ENCODE data around the gene PHACTR4.

PHACTR4 gene

GRCh38 chr1:28421744-28422143, 52.2 kb downstream of the PHACTR4 start:
- Histone ChIP-seq H3K4me1 (ENCODE audit: control insufficient read depth in 5 of 5, insufficient read depth in 5 of 5, low read length in 5 of 5) (peaks cover 0 to 2% (median 0%) of the 10 kb centered on the region in 5 donors), H3K36me3 (ENCODE audit: control insufficient read depth in 5 of 5, insufficient read depth in 5 of 5, low read length in 5 of 5) (no peaks in the 10 kb centered on the region), H3K27me3 (ENCODE audit: control insufficient read depth in 5 of 5, insufficient read depth in 4 of 5, low read length in 5 of 5) (no peaks in the 10 kb centered on the region), H3K9ac (ENCODE audit: low read length in 5 of 5) (no peak overlapping the region), H3K9me3 (ENCODE audit: control insufficient read depth in 5 of 5, low read length in 5 of 5) (no peaks in the 10 kb centered on the region), H3K27ac (ENCODE audit: low read depth, low read length) (no peak overlapping the region), H3K4me3 (ENCODE audit: low read depth in 1 of 5, low read length in 5 of 5) (no peak overlapping the region)

GRCh38 chr1:28426831-28427230, 57.3 kb downstream of the PHACTR4 start:
- Histone ChIP-seq H3K4me3 (ENCODE audit: low read depth in 1 of 5, low read length in 5 of 5) (no peak overlapping the region), H3K27ac (ENCODE audit: low read depth, low read length) (no peak overlapping the region), H3K27me3 (ENCODE audit: control insufficient read depth in 5 of 5, insufficient read depth in 4 of 5, low read length in 5 of 5) (no peaks in the 10 kb centered on the region)

GRCh38 chr1:28428012-28428411, 58.5 kb downstream of the PHACTR4 start:
- Histone ChIP-seq H3K27ac (ENCODE audit: low read depth, low read length) (no peak overlapping the region), H3K4me1 (ENCODE audit: control insufficient read depth in 5 of 5, insufficient read depth in 5 of 5, low read length in 5 of 5) (no peaks in the 10 kb centered on the region), H3K4me3 (ENCODE audit: low read depth in 1 of 5, low read length in 5 of 5) (no peak overlapping the region), H3K9me3 (ENCODE audit: control insufficient read depth in 5 of 5, low read length in 5 of 5) (no peaks in the 10 kb centered on the region), H3K9ac (ENCODE audit: low read length in 5 of 5) (no peak overlapping the region), H3K27me3 (ENCODE audit: control insufficient read depth in 5 of 5, insufficient read depth in 4 of 5, low read length in 5 of 5) (no peaks in the 10 kb centered on the region), H3K36me3 (ENCODE audit: control insufficient read depth in 5 of 5, insufficient read depth in 5 of 5, low read length in 5 of 5) (no peaks in the 10 kb centered on the region)

More at GRCh38 chr1:28426831-28427230, 57.3 kb downstream of the PHACTR4 start:
- H3K9me3 ChIP-seq (ENCODE audit: control insufficient read depth in 5 of 5, low read length in 5 of 5): no peaks in the 10 kb centered on the region
- H3K4me1 ChIP-seq (ENCODE audit: control insufficient read depth in 5 of 5, insufficient read depth in 5 of 5, low read length in 5 of 5): no peaks in the 10 kb centered on the region
- H3K36me3 ChIP-seq (ENCODE audit: control insufficient read depth in 5 of 5, insufficient read depth in 5 of 5, low read length in 5 of 5): no peaks in the 10 kb centered on the region
- no peak overlapping the region for H3K9ac ChIP-seq (ENCODE audit: low read length in 5 of 5)

GRCh38 chr1:28428990-28429520, 59.5 kb downstream of the PHACTR4 start:
- Histone ChIP-seq H3K4me1 (ENCODE audit: control insufficient read depth in 5 of 5, insufficient read depth in 5 of 5, low read length in 5 of 5) (no peaks in the 10 kb centered on the region), H3K36me3 (ENCODE audit: control insufficient read depth in 5 of 5, insufficient read depth in 5 of 5, low read length in 5 of 5) (no peaks in the 10 kb centered on the region), H3K27ac (ENCODE audit: low read depth, low read length) (no peak overlapping the region), H3K9ac (ENCODE audit: low read length in 5 of 5) (no peak overlapping the region), H3K9me3 (ENCODE audit: control insufficient read depth in 5 of 5, low read length in 5 of 5) (no peaks in the 10 kb centered on the region), H3K27me3 (ENCODE audit: control insufficient read depth in 5 of 5, insufficient read depth in 4 of 5, low read length in 5 of 5) (no peaks in the 10 kb centered on the region), H3K4me3 (ENCODE audit: low read depth in 1 of 5, low read length in 5 of 5) (no peak overlapping the region)

- no peak overlapping the region for H3K27ac ChIP-seq (ENCODE audit: low read depth, low read length)
- H3K4me3 ChIP-seq (ENCODE audit: low read depth in 1 of 5, low read length in 5 of 5): no peak overlapping the region
- H3K9ac ChIP-seq (ENCODE audit: low read length in 5 of 5): no peak overlapping the region
- peaks cover 1 to 16% (median 10%) of the 10 kb centered on the region in 5 donors for H3K4me1 ChIP-seq (ENCODE audit: control insufficient read depth in 5 of 5, insufficient read depth in 5 of 5, low read length in 5 of 5)
- H3K27me3 ChIP-seq (ENCODE audit: control insufficient read depth in 5 of 5, insufficient read depth in 4 of 5, low read length in 5 of 5): no peaks in the 10 kb centered on the region
- no peaks in the 10 kb centered on the region for H3K36me3 ChIP-seq (ENCODE audit: control insufficient read depth in 5 of 5, insufficient read depth in 5 of 5, low read length in 5 of 5)
- no peaks in the 10 kb centered on the region for H3K9me3 ChIP-seq (ENCODE audit: control insufficient read depth in 5 of 5, low read length in 5 of 5)
These were observed 66.8 kb downstream of the PHACTR4 start for GRCh38 chr1:28436211-28436769.

- H3K36me3 ChIP-seq (ENCODE audit: control insufficient read depth in 5 of 5, insufficient read depth in 5 of 5, low read length in 5 of 5): no peaks in the 10 kb centered on the region
- H3K9ac ChIP-seq (ENCODE audit: low read length in 5 of 5): peak overlapping the region in 3 of 5 donors; percentile 15 to 70 (median 25)
- peak overlapping the region; percentile 57 for H3K27ac ChIP-seq (ENCODE audit: low read depth, low read length)
- H3K4me1 ChIP-seq (ENCODE audit: control insufficient read depth in 5 of 5, insufficient read depth in 5 of 5, low read length in 5 of 5): peaks cover 1 to 16% (median 10%) of the 10 kb centered on the region in 5 donors
- H3K4me3 ChIP-seq (ENCODE audit: low read depth in 1 of 5, low read length in 5 of 5): peak overlapping the region in 3 of 5 donors; percentile 51 to 56 (median 56)
- no peaks in the 10 kb centered on the region for H3K27me3 ChIP-seq (ENCODE audit: control insufficient read depth in 5 of 5, insufficient read depth in 4 of 5, low read length in 5 of 5)
- no peaks in the 10 kb centered on the region for H3K9me3 ChIP-seq (ENCODE audit: control insufficient read depth in 5 of 5, low read length in 5 of 5)
These were observed 67.9 kb downstream of the PHACTR4 start for GRCh38 chr1:28437264-28437923.

GRCh38 chr1:28437924-28438699, 68.6 kb downstream of the PHACTR4 start:
- peak overlapping the region in 4 of 5 donors; percentile 6 to 70 (median 20) for H3K9ac ChIP-seq (ENCODE audit: low read length in 5 of 5)
- H3K4me1 ChIP-seq (ENCODE audit: control insufficient read depth in 5 of 5, insufficient read depth in 5 of 5, low read length in 5 of 5): peaks cover 1 to 16% (median 10%) of the 10 kb centered on the region in 5 donors
- H3K9me3 ChIP-seq (ENCODE audit: control insufficient read depth in 5 of 5, low read length in 5 of 5): no peaks in the 10 kb centered on the region
- H3K4me3 ChIP-seq (ENCODE audit: low read depth in 1 of 5, low read length in 5 of 5): peak overlapping the region; percentile 6 to 56 (median 51)
- no peaks in the 10 kb centered on the region for H3K36me3 ChIP-seq (ENCODE audit: control insufficient read depth in 5 of 5, insufficient read depth in 5 of 5, low read length in 5 of 5)
- H3K27me3 ChIP-seq (ENCODE audit: control insufficient read depth in 5 of 5, insufficient read depth in 4 of 5, low read length in 5 of 5): no peaks in the 10 kb centered on the region
- H3K27ac ChIP-seq (ENCODE audit: low read depth, low read length): peak overlapping the region; percentile 57

GRCh38 chr1:28439320-28439719, 69.8 kb downstream of the PHACTR4 start:
- H3K9ac ChIP-seq (ENCODE audit: low read length in 5 of 5): no peak overlapping the region
- no peak overlapping the region for H3K27ac ChIP-seq (ENCODE audit: low read depth, low read length)
- H3K36me3 ChIP-seq (ENCODE audit: control insufficient read depth in 5 of 5, insufficient read depth in 5 of 5, low read length in 5 of 5): no peaks in the 10 kb centered on the region
- no peaks in the 10 kb centered on the region for H3K9me3 ChIP-seq (ENCODE audit: control insufficient read depth in 5 of 5, low read length in 5 of 5)
- H3K4me3 ChIP-seq (ENCODE audit: low read depth in 1 of 5, low read length in 5 of 5): no peak overlapping the region
- H3K27me3 ChIP-seq (ENCODE audit: control insufficient read depth in 5 of 5, insufficient read depth in 4 of 5, low read length in 5 of 5): no peaks in the 10 kb centered on the region
- H3K4me1 ChIP-seq (ENCODE audit: control insufficient read depth in 5 of 5, insufficient read depth in 5 of 5, low read length in 5 of 5): peaks cover 1 to 16% (median 10%) of the 10 kb centered on the region in 5 donors

GRCh38 chr1:28441674-28442073, 72.1 kb downstream of the PHACTR4 start:
- Histone ChIP-seq H3K4me1 (ENCODE audit: control insufficient read depth in 5 of 5, insufficient read depth in 5 of 5, low read length in 5 of 5) (peaks cover 1 to 16% (median 10%) of the 10 kb centered on the region in 5 donors), H3K9me3 (ENCODE audit: control insufficient read depth in 5 of 5, low read length in 5 of 5) (no peaks in the 10 kb centered on the region), H3K27me3 (ENCODE audit: control insufficient read depth in 5 of 5, insufficient read depth in 4 of 5, low read length in 5 of 5) (no peaks in the 10 kb centered on the region), H3K9ac (ENCODE audit: low read length in 5 of 5) (no peak overlapping the region), H3K4me3 (ENCODE audit: low read depth in 1 of 5, low read length in 5 of 5) (no peak overlapping the region), H3K36me3 (ENCODE audit: control insufficient read depth in 5 of 5, insufficient read depth in 5 of 5, low read length in 5 of 5) (no peaks in the 10 kb centered on the region), H3K27ac (ENCODE audit: low read depth, low read length) (no peak overlapping the region)

GRCh38 chr1:28443550-28443949, 74.0 kb downstream of the PHACTR4 start:
- Histone ChIP-seq H3K9me3 (ENCODE audit: control insufficient read depth in 5 of 5, low read length in 5 of 5) (no peaks in the 10 kb centered on the region), H3K9ac (ENCODE audit: low read length in 5 of 5) (no peak overlapping the region), H3K4me3 (ENCODE audit: low read depth in 1 of 5, low read length in 5 of 5) (no peak overlapping the region), H3K27me3 (ENCODE audit: control insufficient read depth in 5 of 5, insufficient read depth in 4 of 5, low read length in 5 of 5) (no peaks in the 10 kb centered on the region), H3K4me1 (ENCODE audit: control insufficient read depth in 5 of 5, insufficient read depth in 5 of 5, low read length in 5 of 5) (peaks cover 0 to 10% (median 0%) of the 10 kb centered on the region in 5 donors), H3K36me3 (ENCODE audit: control insufficient read depth in 5 of 5, insufficient read depth in 5 of 5, low read length in 5 of 5) (no peaks in the 10 kb centered on the region), H3K27ac (ENCODE audit: low read depth, low read length) (no peak overlapping the region)
